ENCODE measurements around the gene SH2D2A. TPM values are rescaled to one million over a fixed set of nuclear protein-coding genes. Genes with fewer than 3 reads are reported as not detected.

The SH2D2A gene
- total RNA-seq, 4 donors from 2014 or later: 0.78 to 7.2 (median 2.9) TPM; not detected in 1

- TF ChIP-seq CTCF (IDR thresholded peaks at IDR 0.05): no peak
- no peak for TF ChIP-seq EP300 (IDR thresholded peaks at IDR 0.05)
- TF ChIP-seq POLR2A (IDR thresholded peaks at IDR 0.05): no peak
- peak in 1 of 2 donors; percentile 8 for DNase-seq (ENCODE audit: low spot score in 2 of 2)
- Histone ChIP-seq H3K27me3 (peaks cover 0 to 85% of the 10 kb centered on the region in 2 donors), H3K9me3 (no peaks in the 10 kb centered on the region), H3K4me1 (peaks cover 0 to 28% (median 17%) of the 10 kb centered on the region in 4 donors), H3K4me3 (peak overlapping the region in 3 of 4 donors; percentile 9 to 37 (median 28)), H3K36me3 (no peaks in the 10 kb centered on the region), H3K27ac (no peak overlapping the region)
- WGBS, 2 donors: 1 to 2% methylated on average over 17 to 31 of the region's 33 CpGs
Observed at GRCh38 chr1:156859523-156860112, 43.0 kb upstream of the SH2D2A start.

- DNase-seq (ENCODE audit: low spot score in 2 of 2): no peak
- 3 to 5% methylated on average over 34 to 36 of the region's 39 CpGs for WGBS, 2 donors
- H3K9me3 ChIP-seq: no peaks in the 10 kb centered on the region
- H3K27ac ChIP-seq: no peak within 1 kb of the TSS
- H3K27me3 ChIP-seq: peaks cover 0 to 79% of the 10 kb centered on the region in 2 donors
- peak within 1 kb of the TSS in 3 of 4 donors; percentile 9 to 37 (median 28) for H3K4me3 ChIP-seq
- TF ChIP-seq EP300 (IDR thresholded peaks at IDR 0.05) (no peak), CTCF (IDR thresholded peaks at IDR 0.05) (no peak), POLR2A (IDR thresholded peaks at IDR 0.05) (no peak)
- peaks cover 0 to 28% (median 17%) of the 10 kb centered on the region in 4 donors for H3K4me1 ChIP-seq
- H3K36me3 ChIP-seq: no peaks in the 10 kb centered on the region
Observed at GRCh38 chr1:156858959-156859522, 42.4 kb upstream of the SH2D2A start, which contains the start of gene INSRR. Gene INSRR, minus strand, starts transcription at chr1:156859117. Its CDS starts 496 bp downstream, at chr1:156858621.

GRCh38 chr1:156858555-156858956 lies 41.9 kb upstream of the SH2D2A start:
- WGBS, 2 donors: 19 to 20% methylated on average over 5 of the region's 5 CpGs
- no peak for DNase-seq (ENCODE audit: low spot score in 2 of 2)
- no peaks in the 10 kb centered on the region for H3K36me3 ChIP-seq
- H3K27me3 ChIP-seq: peaks cover 0 to 74% of the 10 kb centered on the region in 2 donors
- H3K9me3 ChIP-seq: no peaks in the 10 kb centered on the region
- H3K27ac ChIP-seq: no peak overlapping the region
- peak overlapping the region in 2 of 4 donors; percentile 20 to 37 for H3K4me3 ChIP-seq
- H3K4me1 ChIP-seq: peaks cover 0 to 28% (median 17%) of the 10 kb centered on the region in 4 donors
- TF ChIP-seq CTCF (IDR thresholded peaks at IDR 0.05): no peak
- no peak for TF ChIP-seq EP300 (IDR thresholded peaks at IDR 0.05)
- no peak for TF ChIP-seq POLR2A (IDR thresholded peaks at IDR 0.05)

GRCh38 chr1:156857532-156857931 lies 40.9 kb upstream of the SH2D2A start:
- Histone ChIP-seq H3K36me3 (no peaks in the 10 kb centered on the region), H3K4me3 (no peak overlapping the region), H3K27ac (no peak overlapping the region), H3K4me1 (peaks cover 0 to 30% (median 17%) of the 10 kb centered on the region in 4 donors), H3K27me3 (peaks cover 0 to 64% of the 10 kb centered on the region in 2 donors), H3K9me3 (no peaks in the 10 kb centered on the region)
- 49 to 71% methylated on average over 3 of the region's 3 CpGs for WGBS, 2 donors
- TF ChIP-seq CTCF (IDR thresholded peaks at IDR 0.05) (no peak), EP300 (IDR thresholded peaks at IDR 0.05) (no peak), POLR2A (IDR thresholded peaks at IDR 0.05) (no peak)
- DNase-seq (ENCODE audit: low spot score in 2 of 2): no peak

GRCh38 chr1:156856282-156856785 lies 39.7 kb upstream of the SH2D2A start:
- no peak for DNase-seq (ENCODE audit: low spot score in 2 of 2)
- Histone ChIP-seq H3K9me3 (no peaks in the 10 kb centered on the region), H3K4me1 (peaks cover 0 to 35% (median 17%) of the 10 kb centered on the region in 4 donors), H3K27ac (no peak overlapping the region), H3K4me3 (no peak overlapping the region), H3K27me3 (peaks cover 0 to 52% of the 10 kb centered on the region in 2 donors), H3K36me3 (no peaks in the 10 kb centered on the region)
- WGBS, 2 donors: 63 to 76% methylated on average over 3 of the region's 3 CpGs
- TF ChIP-seq EP300 (IDR thresholded peaks at IDR 0.05): no peak
- no peak for TF ChIP-seq CTCF (IDR thresholded peaks at IDR 0.05)

Data from tibial nerve (tissue), 4 donors.